Neuron (in vitro differentiated cells): ENCODE data around the gene TAF4.

Source experiments
- H2AFZ ChIP-seq: one replicate; pipeline ENCODE4 v1.6.1; 2013; ENCODE audit warnings: low read depth, mild to moderate bottlenecking, inconsistent platforms, low read length, moderate library complexity
- H3K27me3 ChIP-seq: one replicate; pipeline ENCODE4 v1.6.1; 2013; ENCODE audit warnings: low read length; ENCODE audit not compliant: insufficient read depth
- H3K36me3 ChIP-seq: one replicate; pipeline ENCODE4 v1.6.1; 2013; ENCODE audit warnings: low read length; ENCODE audit not compliant: insufficient read depth
- H3K4me1 ChIP-seq: one replicate; pipeline ENCODE4 v1.6.1; 2013; ENCODE audit warnings: low read length; ENCODE audit not compliant: insufficient read depth
- H3K4me3 ChIP-seq: 2 replicates; pipeline ENCODE4 v1.5.1; 2013; ENCODE audit warnings: mild to moderate bottlenecking, low read length, moderate library complexity
- H3K9me3 ChIP-seq: one replicate; pipeline ENCODE4 v1.6.1; 2013; ENCODE audit warnings: low read length

Gene TAF4

GRCh38 chr20:62014488-62014775, 51.2 kb downstream of the TAF4 start:
- Histone ChIP-seq H3K4me1 (no peaks in the 10 kb centered on the region), H3K9me3 (no peaks in the 10 kb centered on the region), H2AFZ (no peak overlapping the region), H3K36me3 (peaks cover 33% of the 10 kb centered on the region), H3K4me3 (no peak overlapping the region), H3K27me3 (no peaks in the 10 kb centered on the region)

GRCh38 chr20:62012631-62013030, 53.0 kb downstream of the TAF4 start:
- Histone ChIP-seq H3K9me3 (no peaks in the 10 kb centered on the region), H3K36me3 (peaks cover 51% of the 10 kb centered on the region), H2AFZ (no peak overlapping the region), H3K4me1 (no peaks in the 10 kb centered on the region), H3K27me3 (no peaks in the 10 kb centered on the region), H3K4me3 (no peak overlapping the region)

- Histone ChIP-seq H3K36me3 (peaks cover 55% of the 10 kb centered on the region), H3K4me1 (no peaks in the 10 kb centered on the region), H3K9me3 (no peaks in the 10 kb centered on the region), H2AFZ (no peak overlapping the region), H3K4me3 (no peak overlapping the region), H3K27me3 (no peaks in the 10 kb centered on the region)
These were observed 53.6 kb downstream of the TAF4 start for GRCh38 chr20:62011938-62012534.

- peaks cover 60% of the 10 kb centered on the region for H3K36me3 ChIP-seq
- H3K4me1 ChIP-seq, result no peaks in the 10 kb centered on the region
- H2AFZ ChIP-seq, result no peak overlapping the region
These were observed 54.3 kb downstream of the TAF4 start for GRCh38 chr20:62011403-62011790.

GRCh38 chr20:62010551-62011402, 54.9 kb downstream of the TAF4 start:
- Histone ChIP-seq H3K4me3 (no peak overlapping the region), H2AFZ (no peak overlapping the region), H3K27me3 (no peaks in the 10 kb centered on the region), H3K4me1 (no peaks in the 10 kb centered on the region), H3K36me3 (peaks cover 66% of the 10 kb centered on the region), H3K9me3 (no peaks in the 10 kb centered on the region)

More at GRCh38 chr20:62011403-62011790, 54.3 kb downstream of the TAF4 start:
- Histone ChIP-seq H3K27me3 (no peaks in the 10 kb centered on the region), H3K9me3 (no peaks in the 10 kb centered on the region), H3K4me3 (no peak overlapping the region)

- Histone ChIP-seq H2AFZ (no peak overlapping the region), H3K9me3 (no peaks in the 10 kb centered on the region), H3K4me1 (no peaks in the 10 kb centered on the region), H3K27me3 (no peaks in the 10 kb centered on the region), H3K4me3 (no peak overlapping the region), H3K36me3 (peaks cover 74% of the 10 kb centered on the region)
These were observed 55.7 kb downstream of the TAF4 start for GRCh38 chr20:62009869-62010445.

GRCh38 chr20:62009322-62009721, 56.4 kb downstream of the TAF4 start:
- peaks cover 78% of the 10 kb centered on the region for H3K36me3 ChIP-seq

GRCh38 chr20:62008643-62009183, 57.0 kb downstream of the TAF4 start:
- no peaks in the 10 kb centered on the region for H3K9me3 ChIP-seq
- no peaks in the 10 kb centered on the region for H3K27me3 ChIP-seq
- peaks cover 80% of the 10 kb centered on the region for H3K36me3 ChIP-seq
- no peak overlapping the region for H3K4me3 ChIP-seq
- H3K4me1 ChIP-seq, result no peaks in the 10 kb centered on the region
- no peak overlapping the region for H2AFZ ChIP-seq

More at GRCh38 chr20:62009322-62009721, 56.4 kb downstream of the TAF4 start:
- Histone ChIP-seq H3K27me3 (no peaks in the 10 kb centered on the region), H3K9me3 (no peaks in the 10 kb centered on the region), H3K4me3 (no peak overlapping the region), H2AFZ (no peak overlapping the region), H3K4me1 (no peaks in the 10 kb centered on the region)

GRCh38 chr20:62007127-62007647, 58.5 kb downstream of the TAF4 start:
- H2AFZ ChIP-seq, result no peak overlapping the region
- peaks cover 83% of the 10 kb centered on the region for H3K36me3 ChIP-seq
- H3K4me3 ChIP-seq, result no peak overlapping the region
- no peaks in the 10 kb centered on the region for H3K27me3 ChIP-seq
- H3K4me1 ChIP-seq, result no peaks in the 10 kb centered on the region
- H3K9me3 ChIP-seq, result peaks cover under 1% of the 10 kb centered on the region

- Histone ChIP-seq H3K9me3 (peaks cover 4% of the 10 kb centered on the region), H3K27me3 (no peaks in the 10 kb centered on the region), H2AFZ (no peak overlapping the region), H3K4me3 (no peak overlapping the region), H3K4me1 (no peaks in the 10 kb centered on the region), H3K36me3 (peaks cover 83% of the 10 kb centered on the region)
These were observed 59.2 kb downstream of the TAF4 start for GRCh38 chr20:62006482-62006881.

- Histone ChIP-seq H3K27me3 (no peaks in the 10 kb centered on the region), H3K4me1 (no peaks in the 10 kb centered on the region), H2AFZ (no peak overlapping the region), H3K36me3 (peaks cover 93% of the 10 kb centered on the region), H3K4me3 (no peak overlapping the region), H3K9me3 (peaks cover 4% of the 10 kb centered on the region)
These were observed 61.1 kb downstream of the TAF4 start for GRCh38 chr20:62004614-62005013.

GRCh38 chr20:62003567-62004405, 61.9 kb downstream of the TAF4 start:
- Histone ChIP-seq H3K36me3 (peaks cover 93% of the 10 kb centered on the region), H3K4me1 (no peaks in the 10 kb centered on the region), H2AFZ (no peak overlapping the region), H3K4me3 (no peak overlapping the region), H3K27me3 (no peaks in the 10 kb centered on the region), H3K9me3 (peaks cover 4% of the 10 kb centered on the region)
